ENCODE data around the gene RASSF3.
"Not testable (repeated sequence)": the region's sequence is repeated elsewhere in the genome, so short reads cannot be mapped to it uniquely, and the experiment has no call there.

RASSF3 gene

DNA sequence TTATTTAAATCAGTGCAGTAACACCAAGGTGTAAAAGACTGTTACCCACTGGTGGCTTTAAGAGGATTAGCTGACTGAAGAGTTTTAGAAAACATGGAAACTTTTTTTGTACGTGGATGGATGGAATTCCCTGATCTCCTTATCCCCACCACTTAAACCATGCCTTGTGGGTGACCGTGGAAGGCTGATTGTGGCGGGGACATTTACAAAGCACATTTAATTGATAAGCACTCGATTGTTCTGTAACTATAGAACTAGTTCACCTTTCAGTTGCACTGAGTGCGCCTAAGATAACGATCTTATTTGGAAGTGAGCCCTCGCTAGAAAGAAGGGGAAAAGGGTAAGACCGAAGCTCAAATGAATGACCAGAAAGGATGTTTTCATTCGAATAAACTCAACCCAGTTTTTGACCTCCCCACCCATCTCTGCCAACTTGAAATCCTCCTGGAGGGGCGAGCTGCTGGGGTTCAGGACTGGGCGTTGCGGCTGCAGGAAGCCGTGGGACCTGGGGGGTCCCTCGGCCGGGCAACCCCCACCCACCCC is 688 bp upstream of the RASSF3 start:
- DNase-seq (ENCODE audit: low read depth) = no peak
- TF ChIP-seq, protein P1, sequence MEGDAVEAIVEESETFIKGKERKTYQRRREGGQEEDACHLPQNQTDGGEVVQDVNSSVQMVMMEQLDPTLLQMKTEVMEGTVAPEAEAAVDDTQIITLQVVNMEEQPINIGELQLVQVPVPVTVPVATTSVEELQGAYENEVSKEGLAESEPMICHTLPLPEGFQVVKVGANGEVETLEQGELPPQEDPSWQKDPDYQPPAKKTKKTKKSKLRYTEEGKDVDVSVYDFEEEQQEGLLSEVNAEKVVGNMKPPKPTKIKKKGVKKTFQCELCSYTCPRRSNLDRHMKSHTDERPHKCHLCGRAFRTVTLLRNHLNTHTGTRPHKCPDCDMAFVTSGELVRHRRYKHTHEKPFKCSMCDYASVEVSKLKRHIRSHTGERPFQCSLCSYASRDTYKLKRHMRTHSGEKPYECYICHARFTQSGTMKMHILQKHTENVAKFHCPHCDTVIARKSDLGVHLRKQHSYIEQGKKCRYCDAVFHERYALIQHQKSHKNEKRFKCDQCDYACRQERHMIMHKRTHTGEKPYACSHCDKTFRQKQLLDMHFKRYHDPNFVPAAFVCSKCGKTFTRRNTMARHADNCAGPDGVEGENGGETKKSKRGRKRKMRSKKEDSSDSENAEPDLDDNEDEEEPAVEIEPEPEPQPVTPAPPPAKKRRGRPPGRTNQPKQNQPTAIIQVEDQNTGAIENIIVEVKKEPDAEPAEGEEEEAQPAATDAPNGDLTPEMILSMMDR (IDR thresholded peaks at IDR 0.05; ENCODE audit: low read depth, low read length, missing control alignments) = no peak
- H3K4me3 ChIP-seq (ENCODE audit: low read depth, low read length) = peak overlapping the region; percentile 88
- in situ Hi-C loops (cut with HindIII; ENCODE audit: low sequenced_read_pairs) = no loop called here

DNA sequence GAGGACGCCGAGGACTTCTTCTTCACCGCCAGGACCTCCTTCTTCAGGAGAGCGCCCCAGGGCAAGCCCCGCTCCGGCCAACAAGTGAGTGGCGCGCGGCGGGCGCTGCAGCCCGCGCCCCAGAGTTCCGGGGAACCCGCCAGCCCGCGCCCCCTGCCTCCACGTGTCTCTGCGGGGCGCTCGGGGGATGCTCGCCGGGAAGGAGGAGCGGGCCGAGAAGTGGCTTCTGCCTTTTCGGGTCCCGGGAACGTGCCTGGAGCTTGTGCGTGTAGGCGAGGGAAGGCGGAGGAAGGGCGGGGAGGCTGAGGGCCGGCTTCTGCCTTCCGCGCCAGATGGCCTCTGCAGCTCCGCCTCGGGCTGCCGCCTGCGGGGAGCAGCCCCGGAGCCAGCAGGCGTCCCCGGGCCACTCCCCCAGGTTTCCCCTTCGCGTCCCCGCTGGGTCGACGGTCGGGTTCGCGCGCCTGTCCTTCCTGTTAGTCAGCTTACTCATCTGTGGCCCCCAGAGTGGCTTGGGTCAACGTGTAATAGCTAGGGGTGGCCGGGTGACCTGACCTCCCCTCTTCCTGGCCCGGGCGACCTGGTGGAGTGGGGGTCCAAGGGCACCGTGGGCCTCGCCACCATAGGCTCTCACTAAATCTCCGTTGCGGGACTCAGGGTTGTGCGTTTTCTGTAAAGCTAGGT is 505 bp downstream of the RASSF3 start:
- TF ChIP-seq, protein P1 (IDR thresholded peaks at IDR 0.05; ENCODE audit: low read depth, low read length, missing control alignments) = no peak
- DNase-seq (ENCODE audit: low read depth) = no peak
- in situ Hi-C loops (cut with HindIII; ENCODE audit: low sequenced_read_pairs) = no loop called here
- peak overlapping the region; percentile 88 for H3K4me3 ChIP-seq (ENCODE audit: low read depth, low read length)

DNA sequence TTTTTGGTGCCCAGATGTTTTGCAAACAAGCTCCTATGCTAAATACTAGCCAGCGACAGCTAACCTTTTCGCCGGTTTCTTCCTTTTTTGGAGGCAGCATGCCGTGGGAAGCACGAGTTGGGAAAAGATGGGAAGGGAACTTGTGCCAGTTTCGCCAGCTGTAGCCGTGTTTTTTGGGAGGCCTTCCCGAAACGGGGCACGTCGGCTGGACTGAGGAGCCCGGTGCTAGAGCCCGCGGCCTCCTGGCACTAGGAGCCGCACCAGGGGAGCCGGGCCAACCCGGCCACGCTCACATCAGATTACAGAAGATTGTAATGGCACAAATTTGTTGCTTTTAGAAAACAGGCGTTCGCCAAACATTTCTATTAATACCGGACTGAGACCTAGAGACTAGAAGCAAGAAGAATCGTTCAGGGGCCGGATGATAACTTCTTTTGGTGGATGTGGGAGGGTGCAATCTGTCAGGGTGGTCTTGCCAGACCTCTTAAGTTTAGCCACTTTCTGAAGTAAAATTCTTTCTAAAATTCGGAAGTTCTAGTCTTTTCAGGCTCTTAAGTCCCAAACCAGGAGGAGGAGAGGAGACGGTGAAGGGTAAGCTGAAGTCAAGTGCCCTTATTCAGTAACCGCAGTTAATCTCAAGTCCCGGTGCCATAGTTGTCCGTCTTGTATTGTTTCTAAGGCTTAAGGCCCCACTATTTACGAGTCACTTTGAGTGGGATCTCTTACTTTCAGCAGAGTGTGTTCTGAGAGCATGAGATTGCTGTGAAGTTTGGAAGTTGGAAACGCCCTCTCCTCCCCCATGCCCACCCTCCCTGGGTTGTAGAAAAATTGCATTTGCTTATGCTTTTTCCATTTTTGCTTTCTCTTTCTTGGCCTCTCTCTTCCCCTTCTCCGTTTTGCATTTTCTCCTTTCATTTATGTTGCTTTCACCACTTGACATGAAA is 1.3 kb downstream of the RASSF3 start:
- in situ Hi-C loops (cut with HindIII; ENCODE audit: low sequenced_read_pairs) = no loop called here
- TF ChIP-seq, protein P1 (IDR thresholded peaks at IDR 0.05; ENCODE audit: low read depth, low read length, missing control alignments) = no peak
- peak overlapping the region; percentile 88 for H3K4me3 ChIP-seq (ENCODE audit: low read depth, low read length)
- DNase-seq (ENCODE audit: low read depth) = no peak

DNA sequence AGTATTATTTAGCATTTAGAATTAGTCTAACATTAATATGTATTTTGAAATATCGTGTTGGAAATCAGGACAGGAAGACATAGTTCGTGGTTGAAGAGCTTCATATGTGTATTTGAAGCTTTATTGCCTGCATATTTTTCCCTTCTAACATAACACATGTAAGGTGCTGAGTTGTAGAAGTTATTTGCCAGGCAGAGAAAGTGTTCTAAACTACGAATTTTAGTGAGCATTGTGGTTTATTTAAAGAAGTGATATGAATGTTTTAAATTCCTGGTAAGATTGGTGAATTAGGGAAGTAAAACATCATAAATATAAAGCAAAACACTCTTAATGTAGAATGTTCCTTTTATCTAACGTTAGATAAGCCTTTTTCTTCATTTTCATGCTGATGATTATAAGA is 2.5 kb downstream of the RASSF3 start:
- TF ChIP-seq, protein P1 (IDR thresholded peaks at IDR 0.05; ENCODE audit: low read depth, low read length, missing control alignments) = no peak
- peak overlapping the region; percentile 88 for H3K4me3 ChIP-seq (ENCODE audit: low read depth, low read length)
- DNase-seq (ENCODE audit: low read depth) = no peak
- in situ Hi-C loops (cut with HindIII; ENCODE audit: low sequenced_read_pairs) = no loop called here

DNA sequence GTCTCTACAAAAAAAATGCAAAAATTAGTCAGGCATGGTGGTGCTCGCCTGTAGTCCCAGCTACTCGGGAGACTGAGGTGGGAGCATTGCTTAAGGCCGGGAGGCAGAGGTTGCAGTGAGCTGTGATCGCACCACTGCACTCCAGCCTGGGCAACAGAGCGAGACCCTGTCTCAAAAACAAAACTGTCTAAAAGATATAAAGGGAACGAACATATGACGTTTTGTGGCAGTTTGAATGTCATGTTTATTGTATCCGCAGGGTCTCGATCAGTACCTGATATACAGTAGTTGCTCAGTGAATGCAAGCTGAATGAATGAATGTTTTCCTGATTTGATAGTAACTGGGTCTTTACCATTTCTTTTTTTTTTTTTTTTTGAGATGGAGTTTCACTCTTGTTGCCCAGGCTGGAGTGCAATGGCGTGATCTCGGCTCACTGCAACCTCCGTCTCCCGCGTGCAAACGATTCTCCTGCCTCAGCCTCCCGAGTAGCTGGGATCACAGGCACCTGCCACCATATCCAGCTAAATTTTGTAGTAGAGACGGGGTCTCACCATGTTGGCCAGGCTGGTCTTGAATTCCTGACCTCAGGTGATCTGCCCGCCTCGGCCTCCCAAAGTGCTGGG is 3.6 kb downstream of the RASSF3 start:
- H3K4me3 ChIP-seq (ENCODE audit: low read depth, low read length); in situ Hi-C loops (cut with HindIII; ENCODE audit: low sequenced_read_pairs); DNase-seq (ENCODE audit: low read depth): not testable (repeated sequence)

DNA sequence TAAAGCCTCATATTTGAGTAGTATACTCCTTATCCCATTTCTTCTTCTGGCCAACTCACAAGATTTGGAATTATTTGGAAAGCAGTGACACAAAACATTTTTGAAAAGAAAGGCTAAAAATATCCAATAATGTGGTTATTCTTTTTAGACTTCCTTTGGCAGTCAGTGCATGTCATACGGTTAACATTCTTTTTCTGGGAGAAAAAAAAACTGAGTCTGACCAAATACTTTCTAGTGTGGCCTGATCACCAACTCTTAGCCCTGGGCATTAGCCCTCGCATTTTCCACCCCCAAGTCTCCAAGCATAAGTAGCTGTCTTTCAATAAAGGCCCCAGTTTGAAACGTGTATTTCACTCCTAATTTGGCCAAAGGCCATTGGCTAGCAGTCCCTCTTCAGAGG is 5.9 kb downstream of the RASSF3 start:
- TF ChIP-seq, protein P1 (IDR thresholded peaks at IDR 0.05; ENCODE audit: low read depth, low read length, missing control alignments) = no peak
- no peak overlapping the region for H3K4me3 ChIP-seq (ENCODE audit: low read depth, low read length)
- in situ Hi-C loops (cut with HindIII; ENCODE audit: low sequenced_read_pairs) = no loop called here
- DNase-seq (ENCODE audit: low read depth) = no peak
